Tibial nerve (tissue), 4 donors: ENCODE measurements around the gene ZMYND8. TPM values are rescaled to one million over a fixed set of nuclear protein-coding genes. Genes with fewer than 3 reads are reported as not detected.
"Not testable (repeated sequence)": the region's sequence is repeated elsewhere in the genome, so short reads cannot be mapped to it uniquely, and the experiment has no call there.

Experiments used
- DNase-seq, 2 donors: peaks; one replicate each; pipeline ENCODE4 v3.0.0-alpha.2; 2019; ENCODE audit warnings: low spot score in 2 of 2
- H3K27ac ChIP-seq, 4 donors: fragments of 200-600 bp; sonication (generic) in 3 of 4; one replicate each; pipeline ENCODE4 v1.5.1; 2017 to 2019; ENCODE audit warnings: mild to moderate bottlenecking in 1 of 4
- H3K27me3 ChIP-seq, 2 donors: fragments of 200-600 bp; sonication (generic) in 1 of 2; one replicate each; pipeline versions ENCODE4 v1.5.1 to v1.6.0; 2017 to 2019
- H3K36me3 ChIP-seq, 3 donors: fragments of 200-600 bp; sonication (generic); one replicate each; pipeline ENCODE4 v1.5.1; 2018 to 2019
- H3K4me1 ChIP-seq, 4 donors: fragments of 200-600 bp; sonication (generic) in 3 of 4; one replicate each; pipeline ENCODE4 v1.5.1; 2017 to 2019
- H3K4me3 ChIP-seq, 4 donors: fragments of 200-600 bp; sonication (generic) in 3 of 4; one replicate each; pipeline ENCODE4 v1.5.1; 2017 to 2019; ENCODE audit warnings: mild to moderate bottlenecking in 1 of 4, moderate library complexity in 1 of 4
- H3K9me3 ChIP-seq, 4 donors: fragments of 200-600 bp; sonication (generic) in 3 of 4; one replicate each; pipeline ENCODE4 v1.5.1; 2017 to 2019
- CTCF ChIP-seq, 5 experiments: fragments of 200-600 bp in 3 of 5; fragments of 450-650 bp in 2 of 5; sonication (generic) in 3 of 5; IDR thresholded peaks; one replicate each; pipeline ENCODE4 v1.5.1; 2016 to 2019; ENCODE audit warnings: antibody characterized with exemption in 5 of 5, mild to moderate bottlenecking in 3 of 5, moderate library complexity in 2 of 5
- EP300 ChIP-seq, 2 donors: sonication (generic); formaldehyde crosslinking; IDR thresholded peaks; one replicate each; pipeline ENCODE4 v1.6.1; 2017; ENCODE audit warnings: antibody characterized with exemption in 2 of 2, mild to moderate bottlenecking in 1 of 2
- POLR2A ChIP-seq, 2 donors: fragments of 450-650 bp; IDR thresholded peaks; one replicate each; pipeline ENCODE4 v1.6.1; 2017; ENCODE audit warnings: antibody characterized with exemption in 2 of 2, mild to moderate bottlenecking in 2 of 2, moderate library complexity in 2 of 2
- WGBS, 2 donors: methylation state at CpG; one replicate each; pipeline ENCODE4 v1.1.5; 2018; 5-methylcytosine and 5-hydroxymethylcytosine counted together
- total RNA-seq, 4 donors: library from RNA; depleted of rRNA; stranded (reverse); fragments of >200 nt; gene quantifications; one replicate each; pipeline ENCODE4 v1.1.0, GENCODE V29; 2016

Gene ZMYND8
- total RNA-seq, 4 donors from 2014 or later, result 45.3 to 69.9 (median 49.8) TPM

- no peak for DNase-seq
- peaks cover 0 to 28% (median 13%) of the 10 kb centered on the region in 4 donors for H3K4me1 ChIP-seq
- no peaks in the 10 kb centered on the region for H3K9me3 ChIP-seq
- H3K36me3 ChIP-seq, result peaks cover 0 to 57% (median 6%) of the 10 kb centered on the region in 3 donors
- TF ChIP-seq POLR2A (IDR thresholded peaks at IDR 0.05), result no peak
- no peak for TF ChIP-seq CTCF (IDR thresholded peaks at IDR 0.05)
- TF ChIP-seq EP300 (IDR thresholded peaks at IDR 0.05), result no peak
- no peaks in the 10 kb centered on the region for H3K27me3 ChIP-seq
- no peak overlapping the region for H3K4me3 ChIP-seq
- WGBS, 2 donors, result 52 to 56% methylated on average over 5 of the region's 5 CpGs
- peak overlapping the region in 2 of 4 donors; percentile 8 to 56 for H3K27ac ChIP-seq
These were observed 92.9 kb downstream of the ZMYND8 start for GRCh38 chr20:47263465-47264084.

GRCh38 chr20:47263080-47263464, 93.4 kb downstream of the ZMYND8 start:
- Histone ChIP-seq H3K36me3 (peaks cover 0 to 56% (median 6%) of the 10 kb centered on the region in 3 donors), H3K4me1 (peaks cover 0 to 33% (median 18%) of the 10 kb centered on the region in 4 donors), H3K27ac (peak overlapping the region in 1 of 4 donors; percentile 56), H3K9me3 (no peaks in the 10 kb centered on the region), H3K27me3 (no peaks in the 10 kb centered on the region), H3K4me3 (no peak overlapping the region)
- DNase-seq, result no peak
- WGBS, 2 donors, result 74 to 85% methylated on average over 3 of the region's 3 CpGs
- TF ChIP-seq POLR2A (IDR thresholded peaks at IDR 0.05), result no peak
- no peak for TF ChIP-seq EP300 (IDR thresholded peaks at IDR 0.05)
- no peak for TF ChIP-seq CTCF (IDR thresholded peaks at IDR 0.05)

GRCh38 chr20:47262365-47263013, 94.0 kb downstream of the ZMYND8 start:
- H3K9me3 ChIP-seq, result no peaks in the 10 kb centered on the region
- no peak overlapping the region for H3K4me3 ChIP-seq
- 70 to 78% methylated on average over 15 of the region's 15 CpGs for WGBS, 2 donors
- H3K4me1 ChIP-seq, result peaks cover 0 to 39% (median 19%) of the 10 kb centered on the region in 4 donors
- H3K27ac ChIP-seq, result peak overlapping the region in 1 of 4 donors; percentile 26
- TF ChIP-seq EP300 (IDR thresholded peaks at IDR 0.05), result no peak
- TF ChIP-seq CTCF (IDR thresholded peaks at IDR 0.05), result no peak
- TF ChIP-seq POLR2A (IDR thresholded peaks at IDR 0.05), result no peak
- no peaks in the 10 kb centered on the region for H3K27me3 ChIP-seq
- peaks cover 0 to 51% (median 6%) of the 10 kb centered on the region in 3 donors for H3K36me3 ChIP-seq
- no peak for DNase-seq

GRCh38 chr20:47262008-47262364, 94.5 kb downstream of the ZMYND8 start:
- no peak overlapping the region for H3K4me3 ChIP-seq
- H3K4me1 ChIP-seq, result peaks cover 0 to 44% (median 19%) of the 10 kb centered on the region in 4 donors
- WGBS, 2 donors, result 92 to 95% methylated on average over 8 of the region's 8 CpGs
- H3K27ac ChIP-seq, result peak overlapping the region in 1 of 4 donors; percentile 26
- TF ChIP-seq POLR2A (IDR thresholded peaks at IDR 0.05) (no peak), CTCF (IDR thresholded peaks at IDR 0.05) (no peak), EP300 (IDR thresholded peaks at IDR 0.05) (no peak)
- no peaks in the 10 kb centered on the region for H3K27me3 ChIP-seq
- no peak for DNase-seq
- H3K36me3 ChIP-seq, result peaks cover 0 to 48% (median 6%) of the 10 kb centered on the region in 3 donors
- H3K9me3 ChIP-seq, result no peaks in the 10 kb centered on the region

GRCh38 chr20:47261161-47261774, 95.2 kb downstream of the ZMYND8 start:
- not testable (repeated sequence) for H3K9me3 ChIP-seq, DNase-seq, H3K27me3 ChIP-seq, H3K4me3 ChIP-seq
- WGBS, 2 donors, result 95 to 100% methylated on average over 2 of the region's 2 CpGs
- peaks cover 0 to 47% (median 6%) of the 10 kb centered on the region in 3 donors for H3K36me3 ChIP-seq
- H3K27ac ChIP-seq, result peak overlapping the region in 1 of 4 donors; percentile 6
- H3K4me1 ChIP-seq, result peaks cover 0 to 49% (median 19%) of the 10 kb centered on the region in 4 donors

- H3K27me3 ChIP-seq, H3K4me3 ChIP-seq, DNase-seq, H3K9me3 ChIP-seq: not testable (repeated sequence)
- H3K4me1 ChIP-seq, result peaks cover 0 to 49% (median 19%) of the 10 kb centered on the region in 4 donors
- 96 to 98% methylated on average over 8 of the region's 8 CpGs for WGBS, 2 donors
- peaks cover 0 to 45% (median 6%) of the 10 kb centered on the region in 3 donors for H3K36me3 ChIP-seq
- peak overlapping the region in 1 of 4 donors; percentile 6 for H3K27ac ChIP-seq
These were observed 95.9 kb downstream of the ZMYND8 start for GRCh38 chr20:47260540-47261126.
